HG03135 (cell line): ENCODE data around the gene RPTN.
"Not testable (repeated sequence)": the region's sequence is repeated elsewhere in the genome, so short reads cannot be mapped to it uniquely, and the experiment has no call there.

Experiments
- ATAC-seq: cut with Tn5 transposase; IDR thresholded peaks from one replicate; pipeline ENCODE4 v1.9.1; 2021; ENCODE audit warnings: mild to moderate bottlenecking, moderate library complexity; ENCODE audit not compliant: unreplicated experiment

RPTN gene

DNA sequence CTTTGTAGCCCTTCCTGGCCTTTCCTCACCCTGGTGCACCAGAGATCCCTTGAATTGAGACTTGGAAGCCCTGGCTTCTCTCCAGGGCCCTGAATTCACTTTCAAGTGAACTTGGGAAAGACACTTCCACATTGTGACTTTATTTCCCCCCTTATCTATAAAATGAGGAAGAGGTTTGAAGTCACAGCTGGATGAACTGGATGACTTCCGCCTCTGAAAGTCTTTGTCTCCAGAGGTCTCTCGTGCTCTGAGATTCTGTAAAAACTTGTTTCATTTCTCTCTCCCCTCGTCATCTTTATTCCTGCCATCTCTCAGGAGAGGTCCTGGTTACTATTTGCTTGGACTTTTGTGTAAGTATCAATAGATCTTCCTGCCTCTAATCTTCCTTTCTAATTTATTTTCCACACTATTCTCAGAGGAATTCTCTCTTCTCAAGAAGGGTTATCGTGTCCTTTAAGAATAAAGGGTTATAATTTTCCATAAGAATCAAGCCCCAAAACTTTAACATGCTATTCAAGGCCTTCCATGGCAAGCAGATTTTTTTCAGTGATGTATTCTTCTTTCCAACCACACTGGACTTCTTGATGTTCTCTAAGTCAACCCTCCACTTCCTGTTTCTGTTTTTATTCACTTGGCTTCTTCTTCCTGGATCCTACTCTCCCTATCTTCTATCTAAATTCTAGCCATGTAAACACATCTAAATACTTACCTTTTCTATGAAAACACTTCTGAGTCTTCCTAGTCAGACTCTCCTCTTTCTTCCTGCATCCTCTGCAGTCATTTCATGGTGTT is 6.5 kb upstream of the RPTN start:
- ATAC-seq = no peak

DNA sequence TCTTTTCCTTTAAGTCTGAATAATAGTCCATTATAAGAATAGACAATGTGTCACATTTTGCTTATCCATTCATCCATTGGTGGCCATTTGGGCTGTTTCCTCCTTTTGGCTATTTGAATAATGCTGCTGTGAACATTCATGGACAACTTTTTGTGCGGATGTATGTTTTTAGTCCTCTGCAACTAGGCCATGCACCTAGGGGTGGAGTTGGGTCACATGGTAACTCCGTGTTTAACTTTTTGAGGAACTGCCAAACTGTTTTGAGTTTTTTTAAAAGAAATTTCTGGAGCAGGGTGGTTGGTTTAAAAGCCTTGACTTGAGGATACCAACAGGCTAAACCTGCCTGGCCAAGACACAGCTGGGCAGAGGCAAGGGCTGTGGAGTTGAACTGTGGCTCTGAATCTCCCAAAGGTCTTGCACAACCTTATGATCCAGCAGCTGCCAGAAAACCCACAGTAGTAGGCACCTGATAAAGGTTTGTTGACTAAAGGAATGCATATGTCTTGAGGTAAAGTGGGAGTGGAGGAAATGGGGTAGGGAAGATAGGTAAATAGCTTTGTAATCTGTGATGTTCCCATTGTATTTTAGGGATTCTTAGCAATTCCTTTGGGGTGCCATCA is 5.6 kb upstream of the RPTN start:
- ATAC-seq = no peak

DNA sequence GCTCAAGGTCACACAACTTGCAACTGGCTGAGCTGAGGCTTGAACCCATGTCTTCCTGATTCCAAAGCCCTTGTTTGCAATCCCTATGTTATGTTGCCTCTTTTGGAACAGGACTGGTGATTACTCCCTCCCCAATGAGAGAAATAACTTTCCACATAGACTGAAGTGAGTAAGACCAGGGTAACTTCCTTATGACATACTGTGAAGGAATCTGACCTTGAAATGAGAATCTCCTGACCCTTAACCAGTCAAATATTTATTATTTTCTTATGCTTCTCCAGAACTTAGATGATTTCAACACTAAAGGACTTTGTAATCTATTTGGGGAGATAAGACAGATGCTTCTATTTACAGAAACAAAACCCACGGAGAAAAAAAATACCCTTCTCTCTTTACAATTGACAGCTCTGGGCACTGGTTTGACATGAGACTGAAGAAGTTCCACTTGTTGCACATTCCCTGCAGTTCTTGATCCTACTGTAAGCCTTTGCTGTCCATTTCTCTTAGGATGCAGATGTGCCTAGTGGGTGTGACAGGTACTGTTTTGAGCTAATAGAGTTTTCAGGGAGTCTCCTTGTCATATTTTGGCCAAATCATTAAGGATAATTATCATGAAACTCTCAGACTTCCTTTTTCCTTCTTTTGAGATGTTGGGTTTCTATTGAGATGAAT is 3.9 kb upstream of the RPTN start:
- no peak for ATAC-seq

DNA sequence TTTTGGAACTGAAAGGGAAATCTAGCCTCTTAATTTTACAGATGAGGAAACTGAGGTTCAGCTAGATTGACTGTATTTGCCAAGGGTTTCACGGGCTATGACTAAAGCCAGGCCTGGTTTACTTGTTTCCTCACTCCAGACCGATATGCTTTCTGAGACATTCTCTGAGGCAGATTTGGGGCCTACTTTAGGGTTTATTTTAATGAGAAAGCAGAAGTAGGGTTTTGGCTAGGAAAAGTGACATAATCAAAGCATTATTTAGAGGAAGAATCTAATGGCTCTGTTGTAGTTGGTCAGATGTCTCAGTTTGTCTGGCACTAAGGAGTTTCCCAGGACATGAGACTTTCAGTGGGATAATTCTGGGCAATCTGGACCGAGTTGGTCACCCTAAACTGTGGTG is 1.5 kb upstream of the RPTN start:
- ATAC-seq = no peak

DNA sequence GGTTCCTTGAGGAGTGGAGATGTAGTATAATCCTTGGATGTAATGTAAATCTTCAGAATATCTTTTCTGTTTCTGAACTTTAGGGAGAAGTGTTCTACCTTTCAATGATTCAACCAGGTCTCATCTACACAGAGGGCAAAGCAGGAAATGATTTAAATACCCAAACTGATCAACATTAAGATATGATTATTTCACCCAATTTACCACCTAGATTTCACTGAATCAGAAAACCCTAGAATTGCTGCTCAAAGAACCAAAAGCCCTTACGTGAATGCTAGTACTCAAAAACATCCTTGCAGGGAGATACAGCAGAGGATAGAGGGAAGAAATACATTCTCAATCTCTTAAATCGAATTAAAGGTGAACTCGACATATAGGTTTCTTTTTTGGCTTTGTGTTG is 5.0 kb downstream of the RPTN start:
- ATAC-seq = no peak

DNA sequence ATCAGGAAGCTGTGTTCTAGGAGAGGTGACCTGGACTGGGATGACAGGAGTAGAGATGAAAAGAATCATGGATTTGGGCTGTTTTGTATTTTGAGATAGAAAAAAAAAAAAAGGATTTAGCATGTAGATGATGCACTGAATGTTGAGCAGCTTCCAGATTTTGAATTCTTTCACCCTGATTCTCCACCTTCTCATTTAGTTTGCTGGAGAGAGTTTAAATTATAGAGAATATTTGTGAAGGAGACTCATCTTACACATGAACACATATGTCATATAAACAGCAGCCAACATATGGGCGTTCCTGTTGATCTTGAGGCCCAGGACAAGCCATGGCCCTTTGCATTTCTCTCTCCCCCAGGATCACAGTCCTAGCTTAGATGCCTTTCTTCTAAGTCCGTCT is 7.4 kb downstream of the RPTN start:
- no peak for ATAC-seq

DNA sequence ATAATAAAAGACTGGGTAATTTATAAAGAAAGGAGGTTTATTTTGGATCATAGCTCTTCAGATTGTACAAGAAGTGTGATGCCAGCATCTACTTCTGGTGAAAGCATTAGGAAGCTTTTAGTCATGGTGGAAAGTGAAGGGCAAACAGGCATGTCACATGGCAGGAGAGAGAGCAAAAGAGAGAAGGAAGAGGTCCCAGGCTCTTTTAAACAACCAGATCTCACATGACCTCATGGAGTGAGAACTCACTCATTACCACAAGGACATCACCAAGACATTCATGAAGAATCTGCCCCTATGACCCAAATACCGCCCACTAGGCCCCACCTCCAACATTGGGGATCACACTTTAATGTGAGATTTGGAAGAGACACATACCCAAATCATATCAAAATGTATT is 10.0 kb downstream of the RPTN start:
- ATAC-seq = no peak

DNA sequence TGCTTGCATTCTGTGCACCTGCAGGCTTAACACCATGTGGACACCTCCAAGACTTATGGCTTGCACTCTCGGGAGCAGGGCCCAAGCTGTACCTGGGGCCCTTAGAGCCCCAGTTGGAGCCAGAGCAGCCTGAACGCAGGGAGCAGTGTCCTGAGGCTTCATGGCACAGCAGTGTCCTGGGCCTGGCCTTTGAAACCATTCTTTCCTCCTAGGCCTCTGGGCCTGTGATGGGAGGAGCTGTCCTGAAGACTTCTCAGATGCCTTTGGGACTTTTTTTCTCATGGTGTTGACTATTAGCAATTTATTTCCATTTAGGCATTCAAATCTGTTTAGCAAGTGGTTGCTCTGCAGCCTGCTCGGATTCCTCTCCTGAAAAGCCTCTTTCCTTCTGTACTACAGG is 11.0 kb downstream of the RPTN start:
- no peak for ATAC-seq

DNA sequence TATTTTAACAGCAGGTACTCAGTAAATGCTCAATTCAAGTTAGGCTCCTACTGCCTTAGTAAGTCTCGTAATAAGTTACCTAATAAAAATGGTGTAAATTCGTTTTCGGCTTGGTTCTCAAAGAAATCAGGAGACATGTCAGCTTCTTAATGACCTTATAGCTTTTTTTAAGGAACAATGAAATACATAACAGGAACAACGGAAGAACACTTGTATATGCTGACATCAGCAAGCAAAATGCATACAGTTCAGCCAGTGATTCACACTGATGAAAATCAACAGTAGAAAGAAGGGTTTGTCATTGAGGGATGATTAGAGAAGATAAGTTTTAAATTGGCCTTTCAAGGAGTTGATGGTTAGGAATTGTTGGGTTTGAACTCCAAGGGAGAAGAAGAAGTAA is 13.3 kb downstream of the RPTN start:
- no peak for ATAC-seq

DNA sequence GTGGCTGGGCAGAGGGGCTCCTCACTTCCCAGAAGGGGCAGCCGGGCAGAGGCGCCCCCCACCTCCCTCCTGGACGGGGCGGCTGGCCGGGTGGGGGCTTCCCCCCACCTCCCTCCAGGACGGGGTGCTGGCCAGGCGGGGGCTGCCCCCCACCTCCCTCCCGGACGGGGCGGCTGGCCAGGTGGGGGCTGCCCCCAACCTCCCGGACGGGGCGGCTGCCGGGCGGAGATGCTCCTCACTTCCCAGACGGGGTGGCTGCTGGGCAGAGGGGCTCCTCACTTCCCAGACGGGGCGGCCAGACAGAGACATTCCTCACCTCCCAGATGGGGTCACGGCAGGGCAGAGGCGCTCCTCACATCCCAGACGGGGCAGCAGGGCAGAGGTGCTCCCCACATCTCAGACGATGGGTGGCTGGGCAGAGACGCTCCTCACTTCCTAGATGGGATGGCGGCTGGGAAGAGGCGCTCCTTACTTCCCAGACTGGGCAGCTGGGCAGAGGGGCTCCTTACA is 14.3 kb downstream of the RPTN start:
- not testable (repeated sequence) for ATAC-seq

DNA sequence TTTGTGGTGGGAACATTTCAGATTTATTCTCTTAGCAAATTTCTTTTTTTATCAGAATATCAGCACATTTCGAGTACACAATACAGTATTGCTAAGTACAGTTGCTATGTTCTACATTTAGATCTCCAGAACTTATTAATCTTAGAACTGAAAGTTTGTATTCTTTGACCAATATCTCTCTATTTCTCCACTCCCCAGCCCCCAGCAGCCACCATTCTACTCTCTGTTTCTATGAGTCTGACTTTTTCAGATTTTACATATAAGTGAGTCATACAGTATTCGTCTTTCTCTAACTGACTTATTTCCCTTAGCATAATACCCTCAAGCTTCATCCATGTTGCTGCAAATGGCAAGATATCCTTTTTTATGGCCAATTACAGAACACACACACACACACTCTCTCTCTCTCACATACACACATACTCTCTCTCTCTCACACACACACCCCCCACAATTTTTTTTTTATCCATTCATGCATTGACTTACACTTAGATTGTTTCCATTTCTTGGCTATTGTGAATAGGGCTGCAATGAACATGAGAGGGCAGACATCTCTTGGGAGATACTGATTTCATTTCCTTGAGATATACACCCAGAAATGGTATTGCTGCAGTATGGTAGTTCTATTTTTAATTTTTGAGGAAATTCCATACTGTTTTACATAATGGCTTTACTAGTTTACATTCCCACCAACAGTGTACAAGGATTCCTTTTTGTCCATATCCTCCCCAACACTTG is 15.7 kb downstream of the RPTN start:
- ATAC-seq = no peak

DNA sequence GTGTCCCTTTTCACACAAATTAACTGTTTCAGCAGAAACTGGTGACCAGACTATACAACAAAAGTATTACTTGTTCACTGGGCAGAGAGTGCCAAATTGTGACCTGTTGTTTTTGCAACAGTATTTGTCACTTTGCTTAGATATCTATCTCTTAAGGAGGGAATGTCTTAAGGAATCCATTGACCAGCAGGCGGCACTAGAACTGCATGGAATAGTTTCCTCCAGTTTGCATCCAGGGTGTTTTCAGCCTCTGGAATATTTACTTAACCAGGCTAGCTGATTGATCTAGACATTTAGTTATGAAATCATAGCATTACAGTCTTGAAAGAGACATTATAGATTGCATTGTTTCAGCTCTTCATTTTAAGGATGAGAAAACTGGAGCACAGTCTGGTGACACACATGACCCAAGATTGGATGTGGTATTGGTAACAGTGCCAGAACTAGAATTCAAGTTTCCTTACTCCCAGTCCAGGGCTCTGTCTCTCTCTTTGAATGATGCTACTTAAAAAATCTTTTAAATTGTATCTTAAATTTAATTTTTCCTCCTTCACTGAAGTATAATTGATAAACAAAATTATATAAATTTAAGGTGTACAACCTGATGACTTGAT is 16.9 kb downstream of the RPTN start:
- no peak for ATAC-seq

DNA sequence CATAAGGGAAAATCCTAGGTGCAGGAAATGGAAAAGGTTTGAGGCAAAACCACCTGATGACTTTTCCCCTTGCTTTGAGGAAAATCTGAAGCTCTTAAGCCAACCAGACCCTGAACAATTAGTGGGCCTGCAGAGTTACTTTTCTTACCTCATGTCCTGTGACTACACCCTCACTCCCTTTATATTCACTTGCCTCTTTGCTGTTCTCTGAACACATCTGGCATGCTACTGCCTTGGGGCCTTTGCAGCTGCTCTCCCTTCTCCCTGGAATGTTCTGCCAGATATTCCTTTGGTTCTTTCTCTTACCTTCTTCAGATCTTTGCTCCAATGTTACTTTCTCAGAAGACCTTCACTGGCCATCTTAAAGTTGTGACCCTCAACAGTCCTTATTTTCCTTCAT is 21.8 kb downstream of the RPTN start:
- ATAC-seq = no peak

DNA sequence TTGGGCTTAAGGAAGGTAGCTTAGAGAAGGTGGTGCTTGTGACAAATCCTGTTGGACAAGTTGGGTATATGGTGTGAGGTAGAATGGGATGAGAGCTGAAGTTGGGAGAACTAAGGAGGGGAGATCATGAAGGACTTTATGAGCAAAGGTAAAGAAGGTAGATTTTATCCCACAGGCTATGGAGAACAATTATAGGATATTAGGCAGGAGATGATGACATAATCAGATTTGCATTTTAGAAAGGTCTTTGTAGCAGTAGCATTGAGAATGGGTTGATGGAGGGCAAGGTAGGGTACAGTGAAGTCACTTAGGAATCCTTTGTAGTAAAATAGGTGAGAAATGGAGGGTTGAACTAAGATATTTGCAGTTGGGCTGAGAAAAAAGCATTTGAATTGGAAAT is 28.8 kb downstream of the RPTN start:
- no peak for ATAC-seq

DNA sequence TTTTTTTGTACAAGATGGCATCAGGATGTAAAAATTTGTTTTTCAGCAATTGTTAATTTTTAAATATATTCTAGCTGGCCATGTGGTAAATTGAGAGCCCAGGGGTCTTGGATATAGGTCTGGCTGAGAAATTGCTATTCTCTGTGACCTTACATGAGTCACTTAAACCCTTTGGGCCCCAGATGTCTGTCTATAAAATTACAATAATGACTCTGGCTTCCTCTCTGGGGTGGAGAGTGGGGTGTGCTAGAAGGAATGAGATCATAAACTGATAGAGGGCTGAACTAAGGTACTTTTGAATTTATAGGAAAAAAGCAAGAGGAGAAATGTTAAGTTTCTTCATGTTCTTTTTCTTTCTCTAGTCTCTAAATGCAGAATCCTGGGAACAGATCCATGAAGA is 31.4 kb downstream of the RPTN start:
- ATAC-seq = no peak

DNA sequence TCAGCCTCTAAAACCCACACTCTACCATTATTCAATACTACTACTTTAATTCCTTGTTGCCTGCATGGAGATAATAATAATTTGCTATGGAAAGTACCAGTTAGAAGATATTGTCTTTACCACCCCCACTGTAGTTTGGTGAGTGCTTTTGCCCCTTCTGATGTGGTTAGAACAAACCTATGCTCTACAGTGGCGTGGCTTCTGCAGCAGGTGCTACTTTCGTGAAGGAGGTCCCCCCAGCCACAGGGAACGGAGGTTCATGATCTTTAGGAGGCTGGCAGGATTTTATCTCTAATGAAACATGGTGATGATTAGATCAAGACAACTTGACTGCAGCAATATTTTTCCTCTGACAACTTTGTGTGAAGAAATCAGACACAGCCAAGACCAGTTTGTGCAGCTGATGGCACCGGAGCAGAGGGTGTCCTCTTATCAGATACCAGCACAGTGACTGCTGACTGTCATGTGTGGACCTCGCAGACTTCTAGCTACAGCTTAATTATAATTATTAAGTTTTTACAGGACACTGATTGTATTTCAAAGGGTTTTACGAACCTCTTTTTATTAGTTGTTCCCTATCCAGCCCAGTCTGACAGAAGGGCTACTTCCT is 33.1 kb downstream of the RPTN start:
- ATAC-seq = no peak

DNA sequence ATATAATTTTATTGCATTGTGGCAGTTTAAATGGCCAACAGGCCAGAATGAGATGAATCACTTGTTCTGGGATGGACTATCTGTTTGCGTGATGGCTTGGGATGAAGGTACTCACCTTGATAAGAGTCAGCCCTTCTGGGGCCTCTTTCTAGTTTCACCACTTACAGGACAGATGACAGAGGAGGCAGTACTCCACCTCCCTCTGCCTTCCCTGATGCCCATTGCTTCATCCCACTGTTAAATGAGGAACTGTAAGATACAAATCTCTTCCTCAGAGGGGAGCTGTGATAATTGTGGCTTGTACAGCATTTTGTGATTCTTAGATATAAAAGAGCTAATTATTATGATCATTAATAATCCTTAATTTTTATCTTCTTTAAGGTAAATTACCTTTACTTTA is 40.1 kb downstream of the RPTN start:
- ATAC-seq = no peak

DNA sequence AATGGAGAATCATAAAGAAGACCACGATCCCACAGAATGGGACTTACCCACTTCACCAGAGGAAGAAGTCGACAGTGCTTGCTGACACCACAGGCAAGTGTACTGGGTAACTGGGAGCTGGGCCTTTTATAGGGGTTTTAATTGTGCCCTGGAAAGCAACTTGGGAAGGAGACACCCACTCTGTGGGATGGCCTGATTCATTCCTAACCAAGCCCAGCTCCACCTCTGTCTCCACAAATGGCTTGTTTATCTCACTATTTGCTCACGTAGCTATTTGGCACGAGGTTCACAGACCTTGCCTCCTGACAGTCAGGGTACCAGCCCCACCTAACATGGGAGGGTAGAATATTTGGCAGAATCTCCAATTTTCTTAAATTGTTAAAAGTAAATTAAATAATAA is 43.7 kb downstream of the RPTN start, which contains the start of gene TCHH:
Gene TCHH, minus strand, starts transcription at position 101 of the 400 bp plus-strand sequence. CDS start 1,364 bp downstream, outside the sequence.
- ATAC-seq = no peak

DNA sequence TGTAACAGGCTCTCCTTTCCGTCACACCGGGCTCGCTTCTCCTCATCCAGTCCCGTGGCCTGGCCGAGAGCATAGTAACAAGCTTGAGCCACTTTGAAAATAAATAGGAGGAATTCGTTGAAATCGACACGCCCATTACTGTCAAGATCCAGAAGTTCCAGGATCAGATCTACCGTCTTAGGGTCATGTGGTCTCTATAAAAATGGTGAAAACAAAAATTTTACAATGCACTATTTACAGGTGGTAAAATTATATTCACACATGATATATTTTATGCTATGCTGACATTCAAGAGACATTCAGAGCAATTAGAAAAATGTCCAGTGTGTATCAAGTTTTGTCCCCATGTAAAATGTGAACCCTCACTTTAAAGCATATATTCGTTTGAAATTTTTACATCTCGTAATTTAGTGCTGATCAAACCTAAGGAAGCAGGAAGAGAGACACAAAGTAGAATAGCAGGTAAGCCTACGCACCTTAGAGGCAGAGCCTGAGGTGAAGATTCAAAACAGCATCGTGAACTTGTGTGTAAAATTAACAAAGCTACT is 46.1 kb downstream of the RPTN start:
- ATAC-seq = no peak
